HepG2 (cell line): ENCODE measurements around the gene CPNE4.

Experiments
- CEBPB ChIP-seq: IDR thresholded peaks from 2 replicates; pipeline ENCODE4 v1.6.1; 2011; ENCODE audit warnings: low read depth, low read length, improper control_type of control experiment, borderline replicate concordance
- CTCF ChIP-seq: sonication (generic); formaldehyde crosslinking; IDR thresholded peaks from 2 replicates; pipeline ENCODE4 v1.5.0; 2020; ENCODE audit warnings: mild to moderate bottlenecking, missing genetic modification reagents, moderate library complexity
- GABPA ChIP-seq, 2 experiments: IDR thresholded peaks; 2 replicates each; pipeline ENCODE4 v1.6.1; 2011 to 2016; ENCODE audit warnings: low read depth in 2 of 2, low read length in 1 of 2, missing biosample characterization in 1 of 2, missing genetic modification characterization in 1 of 2
- MAX ChIP-seq: IDR thresholded peaks from 2 replicates; pipeline ENCODE4 v1.6.1; 2012; ENCODE audit warnings: inconsistent platforms
- NR3C1 ChIP-seq: sonication (generic); formaldehyde crosslinking; IDR thresholded peaks from 2 replicates; pipeline ENCODE4 v1.4.0; 2020; ENCODE audit warnings: missing genetic modification reagents
- POLR2A ChIP-seq, 2 experiments: IDR thresholded peaks; 2 replicates each; pipeline ENCODE4 v1.6.1; 2011; ENCODE audit warnings: low read depth in 2 of 2, low read length in 2 of 2, mild to moderate bottlenecking in 1 of 2, moderate library complexity in 1 of 2; ENCODE audit not compliant: insufficient read depth in 1 of 2
- RNF2 ChIP-seq: fragments of 450-650 bp; conservative IDR thresholded peaks from 2 replicates; pipeline ENCODE4 v1.6.1; 2016; ENCODE audit warnings: low read depth
- ZBTB40 ChIP-seq, 2 experiments: fragments of 450-650 bp in 1 of 2; sonication (generic) in 1 of 2; formaldehyde crosslinking in 1 of 2; IDR thresholded peaks; 2 replicates each; pipeline versions ENCODE4 v1.6.1 to v1.8.0; 2016 to 2022; ENCODE audit warnings: antibody characterized with exemption in 1 of 2, mild to moderate bottlenecking in 1 of 2, missing genetic modification reagents in 1 of 2
- ZNF232 ChIP-seq: sonication (generic); formaldehyde crosslinking; IDR thresholded peaks from 2 replicates; pipeline ENCODE4 v1.4.0; 2020; ENCODE audit warnings: missing genetic modification reagents, borderline replicate concordance
- ZSCAN22 ChIP-seq: sonication (generic); formaldehyde crosslinking; IDR thresholded peaks from 2 replicates; pipeline ENCODE4 v1.4.0; 2020; ENCODE audit warnings: mild to moderate bottlenecking, missing genetic modification reagents

- TF ChIP-seq RNF2 (no peak), ZSCAN22 (CRISPR knock-in tag) (no peak), NR3C1 (CRISPR knock-in tag) (no peak), GABPA (IDR thresholded peaks at IDR 0.05; ENCODE audit: low read depth, low read length) (no peak), GABPA (CRISPR knock-in tag; IDR thresholded peaks at IDR 0.05; ENCODE audit: low read depth) (no peak), MAX (no peak), CTCF (CRISPR knock-in tag) (no peak), ZBTB40 (IDR thresholded peaks at IDR 0.05) (no peak), ZBTB40 (CRISPR knock-in tag; IDR thresholded peaks at IDR 0.05) (no peak), ZNF232 (no peak), POLR2A (IDR thresholded peaks at IDR 0.05; ENCODE audit: insufficient read depth in 1 of 2, low read depth in 2 of 2, low read length in 2 of 2) (no peak), CEBPB (no peak)
These were observed 240.9 kb downstream of the CPNE4 start for GRCh38 chr3:131793870-131794269.
